Measurements from ENCODE around the gene TTC28.
A peak's percentile ranks its signal among the peaks of the same experiment; 100 is the strongest.
"Not testable (repeated sequence)": the region's sequence is repeated elsewhere in the genome, so short reads cannot be mapped to it uniquely, and the experiment has no call there.

Gene TTC28

GRCh38 chr22:28102151-28102812 is 577.4 kb downstream of the TTC28 start:
- no peak for DNase-seq (ENCODE audit: low spot score)

GRCh38 chr22:28097627-28098026 is 582.0 kb downstream of the TTC28 start:
- no peak for DNase-seq (ENCODE audit: low spot score)

GRCh38 chr22:28096161-28096560 is 583.5 kb downstream of the TTC28 start:
- DNase-seq (ENCODE audit: low spot score), result no peak

GRCh38 chr22:28095316-28096095 is 584.1 kb downstream of the TTC28 start:
- DNase-seq (ENCODE audit: low spot score), result no peak

GRCh38 chr22:28094771-28095170 is 584.9 kb downstream of the TTC28 start:
- no peak for DNase-seq (ENCODE audit: low spot score)

- DNase-seq (ENCODE audit: low spot score), result no peak
These were observed 585.9 kb downstream of the TTC28 start for GRCh38 chr22:28093711-28094110.

- no peak for DNase-seq (ENCODE audit: low spot score)
These were observed 588.2 kb downstream of the TTC28 start for GRCh38 chr22:28091486-28091885.

GRCh38 chr22:28089541-28089940 is 590.1 kb downstream of the TTC28 start:
- DNase-seq (ENCODE audit: low spot score), result not testable (repeated sequence)

GRCh38 chr22:28077166-28077565 is 602.5 kb downstream of the TTC28 start:
- no peak for DNase-seq (ENCODE audit: low spot score)

GRCh38 chr22:28075358-28075981 is 604.2 kb downstream of the TTC28 start:
- DNase-seq (ENCODE audit: low spot score), result no peak

- no peak for DNase-seq (ENCODE audit: low spot score)
These were observed 605.1 kb downstream of the TTC28 start for GRCh38 chr22:28074526-28074925.

GRCh38 chr22:28072066-28072465 is 607.6 kb downstream of the TTC28 start:
- no peak for DNase-seq (ENCODE audit: low spot score)

GRCh38 chr22:28068826-28069225 is 610.8 kb downstream of the TTC28 start:
- no peak for DNase-seq (ENCODE audit: low spot score)

- no peak for DNase-seq (ENCODE audit: low spot score)
These were observed 614.7 kb downstream of the TTC28 start for GRCh38 chr22:28064920-28065319.

- no peak for DNase-seq (ENCODE audit: low spot score)
These were observed 616.0 kb downstream of the TTC28 start for GRCh38 chr22:28063656-28064055.

- not testable (repeated sequence) for DNase-seq (ENCODE audit: low spot score)
These were observed 619.0 kb downstream of the TTC28 start for GRCh38 chr22:28060594-28060993.

- no peak for DNase-seq (ENCODE audit: low spot score)
These were observed 621.6 kb downstream of the TTC28 start for GRCh38 chr22:28058036-28058435.

GRCh38 chr22:28054819-28055208 is 624.8 kb downstream of the TTC28 start:
- DNase-seq (ENCODE audit: low spot score), result no peak

GRCh38 chr22:28053896-28054818 is 625.5 kb downstream of the TTC28 start:
- DNase-seq (ENCODE audit: low spot score), result no peak

- DNase-seq (ENCODE audit: low spot score), result no peak
These were observed 626.8 kb downstream of the TTC28 start for GRCh38 chr22:28052825-28053269.

- DNase-seq (ENCODE audit: low spot score), result peak; percentile 53
These were observed 627.8 kb downstream of the TTC28 start for GRCh38 chr22:28051787-28052356.

Measured in putamen (tissue), 1 donor.